Measurements from ENCODE around the gene GOLGA8M. TPM values are rescaled to one million over a fixed set of nuclear protein-coding genes. Genes with fewer than 3 reads are reported as not detected.

The GOLGA8M gene
- 0.73 TPM in 1 of 2 replicates, not detected in the other for total RNA-seq

DNA sequence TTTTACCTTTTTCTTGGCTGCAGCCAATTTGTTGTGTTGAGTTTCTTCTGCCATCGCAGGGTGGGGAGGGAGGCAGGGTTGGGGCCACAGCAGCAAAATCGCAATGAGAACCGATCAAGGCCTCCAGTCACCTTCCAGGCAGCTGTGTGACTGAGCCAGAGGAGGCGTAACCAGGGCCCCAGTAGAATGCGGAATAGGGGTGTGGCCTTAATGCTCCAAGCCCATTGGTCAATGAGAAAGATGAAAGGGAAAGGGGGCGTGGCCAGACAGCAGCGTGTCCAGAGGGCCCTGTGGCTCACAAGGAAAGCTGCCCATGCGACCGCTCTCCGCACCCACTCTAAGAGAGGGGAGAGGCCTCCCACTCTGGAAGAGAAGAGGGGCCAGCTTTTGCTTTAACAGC, at the start of gene GOLGA8M:
TSS of gene GOLGA8M (minus strand) at position 152 of the 400 bp plus-strand sequence. CDS start at position 54, 98 bp downstream.

Small RNA genes lying within 50 kb of the gene (small RNA-seq; reads per million reads assigned to genes)
- not detected for gene RN7SL719P

Other genes starting within 250 kb of the GOLGA8M start
- not detected in 2 replicates for gene GOLGA8G, start 179.4 kb downstream of the GOLGA8M start, total RNA-seq
- gene GOLGA6L25, start 158.9 kb downstream of the GOLGA8M start, total RNA-seq: not detected in 2 replicates
- not detected in 2 replicates for gene GOLGA6L7, start 136.2 kb upstream of the GOLGA8M start, total RNA-seq
- 2.3 and 2.9 TPM in 2 replicates for gene APBA2, start 173.6 kb upstream of the GOLGA8M start, total RNA-seq

Data from subcutaneous preadipocyte (primary cell).